ENCODE data around the gene RNLS. TPM values are rescaled to one million over a fixed set of nuclear protein-coding genes. Genes with fewer than 3 reads are reported as not detected.

Gene RNLS
- total RNA-seq, 1 donor from 2014 or later = 24.7 TPM

- H3K4me3 ChIP-seq (ENCODE audit: low read depth, low read length) = no peak overlapping the region
- TF ChIP-seq, protein P1, sequence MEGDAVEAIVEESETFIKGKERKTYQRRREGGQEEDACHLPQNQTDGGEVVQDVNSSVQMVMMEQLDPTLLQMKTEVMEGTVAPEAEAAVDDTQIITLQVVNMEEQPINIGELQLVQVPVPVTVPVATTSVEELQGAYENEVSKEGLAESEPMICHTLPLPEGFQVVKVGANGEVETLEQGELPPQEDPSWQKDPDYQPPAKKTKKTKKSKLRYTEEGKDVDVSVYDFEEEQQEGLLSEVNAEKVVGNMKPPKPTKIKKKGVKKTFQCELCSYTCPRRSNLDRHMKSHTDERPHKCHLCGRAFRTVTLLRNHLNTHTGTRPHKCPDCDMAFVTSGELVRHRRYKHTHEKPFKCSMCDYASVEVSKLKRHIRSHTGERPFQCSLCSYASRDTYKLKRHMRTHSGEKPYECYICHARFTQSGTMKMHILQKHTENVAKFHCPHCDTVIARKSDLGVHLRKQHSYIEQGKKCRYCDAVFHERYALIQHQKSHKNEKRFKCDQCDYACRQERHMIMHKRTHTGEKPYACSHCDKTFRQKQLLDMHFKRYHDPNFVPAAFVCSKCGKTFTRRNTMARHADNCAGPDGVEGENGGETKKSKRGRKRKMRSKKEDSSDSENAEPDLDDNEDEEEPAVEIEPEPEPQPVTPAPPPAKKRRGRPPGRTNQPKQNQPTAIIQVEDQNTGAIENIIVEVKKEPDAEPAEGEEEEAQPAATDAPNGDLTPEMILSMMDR (IDR thresholded peaks at IDR 0.05; ENCODE audit: insufficient read depth, low read length, poor library complexity, severe bottlenecking) = no peak
- no peak for DNase-seq (ENCODE audit: low read depth)
- H3K36me3 ChIP-seq (ENCODE audit: control insufficient read depth, insufficient read depth, low read length) = no peaks in the 10 kb centered on the region
- H3K27me3 ChIP-seq (ENCODE audit: control insufficient read depth, insufficient read depth, low read length) = no peaks in the 10 kb centered on the region
These were observed 108.0 kb downstream of the RNLS start for GRCh38 chr10:88474884-88475844.

DNA sequence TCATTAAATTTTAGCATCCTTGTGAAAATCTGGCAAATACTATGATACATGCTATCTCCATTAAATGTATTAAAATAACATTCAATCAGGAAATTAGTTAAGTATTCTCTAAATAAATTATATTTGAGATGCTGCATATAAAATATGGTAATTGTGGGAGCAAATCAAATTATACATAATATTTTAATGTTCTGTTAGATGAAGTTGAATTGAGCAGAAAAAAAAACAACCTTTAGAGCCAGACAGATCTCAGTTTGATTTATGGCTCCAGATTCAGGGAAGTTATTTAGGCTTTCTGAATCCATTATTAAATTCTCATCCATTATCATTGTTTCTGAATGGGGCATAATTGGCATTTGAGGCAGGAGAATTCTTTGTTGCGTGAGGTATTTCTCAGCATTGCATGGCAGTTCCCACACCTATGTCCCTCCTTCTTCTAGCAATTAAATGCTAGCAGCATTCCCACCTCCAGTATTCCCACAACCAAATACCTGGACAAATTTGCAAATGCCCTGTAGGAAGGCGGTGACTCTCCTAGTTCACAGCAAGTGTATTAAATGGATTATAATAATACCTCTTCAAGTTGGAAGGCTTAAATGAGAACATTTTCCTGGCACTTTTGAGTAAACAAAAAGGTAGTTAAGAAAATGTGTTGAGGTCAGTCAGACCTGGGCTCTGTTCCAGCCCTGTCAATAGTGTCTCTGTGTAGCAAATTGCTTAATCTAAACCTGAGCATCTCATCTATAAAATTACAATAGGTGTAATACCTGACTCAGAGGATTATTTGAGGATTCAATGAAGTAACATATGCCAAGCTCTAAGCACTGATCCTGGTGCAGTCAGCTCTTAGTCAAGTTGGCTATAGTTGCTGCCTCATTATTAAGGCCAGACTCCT is 108.9 kb downstream of the RNLS start:
- H3K27me3 ChIP-seq (ENCODE audit: control insufficient read depth, insufficient read depth, low read length) = no peaks in the 10 kb centered on the region
- no peak overlapping the region for H3K4me3 ChIP-seq (ENCODE audit: low read depth, low read length)
- H3K36me3 ChIP-seq (ENCODE audit: control insufficient read depth, insufficient read depth, low read length) = no peaks in the 10 kb centered on the region
- TF ChIP-seq, protein P1 (IDR thresholded peaks at IDR 0.05; ENCODE audit: insufficient read depth, low read length, poor library complexity, severe bottlenecking) = no peak
- no peak for DNase-seq (ENCODE audit: low read depth)

DNA sequence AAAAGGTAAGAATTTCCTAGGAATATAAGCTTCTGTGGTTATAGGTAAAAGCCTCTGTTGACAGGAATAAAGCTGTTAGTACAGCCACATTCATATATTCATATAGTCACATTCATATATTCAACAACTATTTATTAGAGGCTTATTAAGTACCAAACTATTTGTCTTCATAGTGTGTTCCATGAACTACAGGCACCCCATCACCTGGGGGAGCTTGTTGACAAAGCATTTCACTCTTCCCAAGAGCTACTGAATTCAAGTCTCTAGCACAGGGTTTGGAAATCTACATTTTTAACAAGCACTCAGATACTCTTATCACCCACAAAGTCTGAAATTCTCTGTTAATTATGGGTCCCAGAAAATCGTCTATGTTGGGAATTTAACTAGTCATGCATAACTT is 110.6 kb downstream of the RNLS start:
- Histone ChIP-seq H3K4me3 (ENCODE audit: low read depth, low read length) (no peak overlapping the region), H3K27me3 (ENCODE audit: control insufficient read depth, insufficient read depth, low read length) (no peaks in the 10 kb centered on the region), H3K36me3 (ENCODE audit: control insufficient read depth, insufficient read depth, low read length) (no peaks in the 10 kb centered on the region)
- DNase-seq (ENCODE audit: low read depth) = no peak
- TF ChIP-seq, protein P1 (IDR thresholded peaks at IDR 0.05; ENCODE audit: insufficient read depth, low read length, poor library complexity, severe bottlenecking) = no peak

GRCh38 chr10:88471899-88472298 is 111.2 kb downstream of the RNLS start:
- Histone ChIP-seq H3K27me3 (ENCODE audit: control insufficient read depth, insufficient read depth, low read length) (no peaks in the 10 kb centered on the region), H3K36me3 (ENCODE audit: control insufficient read depth, insufficient read depth, low read length) (no peaks in the 10 kb centered on the region), H3K4me3 (ENCODE audit: low read depth, low read length) (no peak overlapping the region)
- no peak for DNase-seq (ENCODE audit: low read depth)
- TF ChIP-seq, protein P1 (IDR thresholded peaks at IDR 0.05; ENCODE audit: insufficient read depth, low read length, poor library complexity, severe bottlenecking) = no peak

DNA sequence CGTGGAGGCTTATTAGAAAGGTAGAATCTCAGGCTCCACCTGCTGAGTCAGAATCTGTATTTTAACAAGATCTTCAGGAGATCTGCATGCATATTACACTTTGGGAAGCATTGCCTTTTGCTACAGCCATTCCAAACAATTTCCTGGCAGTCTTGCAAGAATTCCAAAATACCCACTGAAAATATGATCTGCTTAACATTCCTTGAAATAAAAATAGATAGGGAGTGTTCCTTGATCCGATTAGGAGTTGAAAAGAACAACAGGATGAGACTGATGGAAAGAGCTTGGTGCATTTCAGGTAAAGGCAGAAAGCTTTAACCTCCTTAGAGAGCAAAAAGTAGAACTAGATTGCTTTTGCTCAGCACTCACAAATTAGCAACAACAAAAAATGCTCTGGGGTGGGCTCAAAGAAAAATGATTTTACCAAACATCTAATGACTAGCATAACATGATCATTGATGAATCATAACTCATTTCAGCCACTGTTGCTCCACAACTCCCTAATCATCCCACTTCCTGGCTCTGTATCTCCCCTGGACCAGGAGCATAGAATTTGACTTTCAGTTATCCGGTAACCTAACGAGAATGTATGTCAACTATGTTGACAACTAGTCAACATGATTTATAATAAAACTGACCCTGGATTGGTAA is 115.2 kb downstream of the RNLS start:
- TF ChIP-seq, protein P1 (IDR thresholded peaks at IDR 0.05; ENCODE audit: insufficient read depth, low read length, poor library complexity, severe bottlenecking) = no peak
- Histone ChIP-seq H3K27me3 (ENCODE audit: control insufficient read depth, insufficient read depth, low read length) (no peaks in the 10 kb centered on the region), H3K36me3 (ENCODE audit: control insufficient read depth, insufficient read depth, low read length) (no peaks in the 10 kb centered on the region), H3K4me3 (ENCODE audit: low read depth, low read length) (no peak overlapping the region)
- no peak for DNase-seq (ENCODE audit: low read depth)
